GM12864 (cell line): ENCODE measurements around the gene UBXN1.
A peak's percentile ranks its signal among the peaks of the same experiment; 100 is the strongest.
"Not testable (repeated sequence)": the region's sequence is repeated elsewhere in the genome, so short reads cannot be mapped to it uniquely, and the experiment has no call there.

Experiments used
- DNase-seq: peaks from one replicate; pipeline ENCODE4 v3.0.0-alpha.2; 2011; ENCODE audit warnings: low read depth
- H3K4me3 ChIP-seq: 2 replicates; pipeline ENCODE4 v1.5.1; 2011; ENCODE audit warnings: mild to moderate bottlenecking, low read depth, low read length, control low read depth
- TF ChIP-seq, protein P1 (sequence below): IDR thresholded peaks from 2 replicates; pipeline ENCODE4 v1.5.1; 2011; ENCODE audit warnings: low read depth, mild to moderate bottlenecking, moderate library complexity, low read length, control low read depth, inconsistent platforms; ENCODE audit errors: missing control alignments

Gene UBXN1

DNA sequence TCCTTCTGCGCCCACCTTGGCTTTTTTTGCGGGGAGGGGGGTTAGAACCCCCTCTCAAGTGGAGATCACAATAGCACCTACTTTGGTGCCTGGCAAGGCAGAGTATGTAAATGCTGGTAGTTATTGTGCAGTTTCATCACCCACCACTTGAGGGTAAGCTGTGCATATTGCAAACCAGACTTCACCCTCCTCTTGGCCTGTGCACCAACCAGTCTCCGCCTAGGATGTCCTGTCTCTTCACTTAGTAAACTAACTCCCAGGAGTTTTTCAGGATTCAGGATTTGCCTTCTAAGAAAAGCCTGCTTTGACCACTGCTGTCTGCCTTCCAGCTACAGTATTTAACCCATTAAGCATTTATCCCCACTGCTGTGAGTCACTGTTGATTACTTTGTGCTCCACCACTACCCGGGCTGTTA lies 2.0 kb upstream of the UBXN1 start:
- DNase-seq: peak; percentile 53
- TF ChIP-seq, protein P1, sequence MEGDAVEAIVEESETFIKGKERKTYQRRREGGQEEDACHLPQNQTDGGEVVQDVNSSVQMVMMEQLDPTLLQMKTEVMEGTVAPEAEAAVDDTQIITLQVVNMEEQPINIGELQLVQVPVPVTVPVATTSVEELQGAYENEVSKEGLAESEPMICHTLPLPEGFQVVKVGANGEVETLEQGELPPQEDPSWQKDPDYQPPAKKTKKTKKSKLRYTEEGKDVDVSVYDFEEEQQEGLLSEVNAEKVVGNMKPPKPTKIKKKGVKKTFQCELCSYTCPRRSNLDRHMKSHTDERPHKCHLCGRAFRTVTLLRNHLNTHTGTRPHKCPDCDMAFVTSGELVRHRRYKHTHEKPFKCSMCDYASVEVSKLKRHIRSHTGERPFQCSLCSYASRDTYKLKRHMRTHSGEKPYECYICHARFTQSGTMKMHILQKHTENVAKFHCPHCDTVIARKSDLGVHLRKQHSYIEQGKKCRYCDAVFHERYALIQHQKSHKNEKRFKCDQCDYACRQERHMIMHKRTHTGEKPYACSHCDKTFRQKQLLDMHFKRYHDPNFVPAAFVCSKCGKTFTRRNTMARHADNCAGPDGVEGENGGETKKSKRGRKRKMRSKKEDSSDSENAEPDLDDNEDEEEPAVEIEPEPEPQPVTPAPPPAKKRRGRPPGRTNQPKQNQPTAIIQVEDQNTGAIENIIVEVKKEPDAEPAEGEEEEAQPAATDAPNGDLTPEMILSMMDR: peak; percentile 73
- H3K4me3 ChIP-seq: no peak overlapping the region

DNA sequence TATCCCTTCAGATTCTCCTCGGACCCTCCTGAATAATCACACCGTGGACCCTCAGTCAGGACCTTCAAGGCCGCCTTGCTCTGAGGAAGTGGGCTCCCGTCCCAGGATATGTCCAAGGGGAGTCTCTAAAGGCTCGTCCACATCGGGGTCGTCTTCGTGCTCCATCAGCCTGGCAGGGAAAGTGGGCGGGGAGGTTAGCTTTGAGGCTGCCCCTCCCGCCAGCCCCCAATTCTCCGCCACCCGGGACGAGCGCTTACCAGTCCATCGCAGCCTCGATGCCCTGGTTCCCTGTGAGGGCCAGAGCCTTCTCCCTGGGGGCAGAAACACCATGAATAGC lies 472 bp downstream of the UBXN1 start:
- no peak for DNase-seq
- H3K4me3 ChIP-seq: peak overlapping the region; percentile 79
- TF ChIP-seq, protein P1: no peak

DNA sequence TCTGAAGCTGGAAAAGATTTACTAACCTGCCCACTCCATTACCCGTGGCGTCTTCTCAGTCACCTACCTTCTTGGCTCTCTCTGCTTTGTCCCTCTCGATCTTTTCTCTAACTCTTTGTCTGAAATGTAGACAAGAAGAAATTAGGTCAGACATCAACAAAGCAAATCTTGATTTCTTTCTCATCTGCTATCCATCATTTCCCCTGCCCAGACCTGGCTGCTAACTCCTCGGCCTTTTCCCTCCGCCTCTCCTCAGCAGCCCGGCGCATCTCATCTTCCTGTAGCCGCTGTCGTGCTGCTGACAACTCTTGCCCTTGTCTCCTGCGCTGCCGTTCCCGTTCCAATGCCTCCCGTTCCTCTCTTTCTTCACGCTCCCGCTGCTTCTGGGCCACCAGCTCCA lies 1.2 kb downstream of the UBXN1 start:
- TF ChIP-seq, protein P1: no peak
- peak overlapping the region; percentile 79; the same call in 1 of the 2 replicates for H3K4me3 ChIP-seq

DNA sequence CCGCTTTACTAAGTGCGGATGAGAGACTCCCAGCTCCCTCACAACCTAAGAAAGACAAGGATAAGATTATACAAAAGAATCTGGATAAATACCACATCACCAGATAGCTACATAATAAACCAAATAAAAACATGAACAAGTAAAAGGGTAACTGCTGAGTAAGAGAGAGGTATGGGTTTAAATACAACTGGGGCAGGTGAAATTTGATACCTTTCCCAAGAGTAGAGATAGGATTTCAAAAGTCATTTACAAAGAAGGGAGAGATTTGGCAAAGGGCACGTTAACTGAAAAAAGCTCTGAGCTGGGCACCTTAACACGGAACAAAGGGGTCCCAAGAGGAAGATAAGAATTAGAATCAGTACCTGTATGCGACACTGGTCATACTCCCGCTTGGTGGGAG lies 1.7 kb downstream of the UBXN1 start:
- no peak overlapping the region for H3K4me3 ChIP-seq
- TF ChIP-seq, protein P1: no peak
- no peak for DNase-seq

More for the DNA sequence above, 1.2 kb downstream of the UBXN1 start:
- DNase-seq: no peak

DNA sequence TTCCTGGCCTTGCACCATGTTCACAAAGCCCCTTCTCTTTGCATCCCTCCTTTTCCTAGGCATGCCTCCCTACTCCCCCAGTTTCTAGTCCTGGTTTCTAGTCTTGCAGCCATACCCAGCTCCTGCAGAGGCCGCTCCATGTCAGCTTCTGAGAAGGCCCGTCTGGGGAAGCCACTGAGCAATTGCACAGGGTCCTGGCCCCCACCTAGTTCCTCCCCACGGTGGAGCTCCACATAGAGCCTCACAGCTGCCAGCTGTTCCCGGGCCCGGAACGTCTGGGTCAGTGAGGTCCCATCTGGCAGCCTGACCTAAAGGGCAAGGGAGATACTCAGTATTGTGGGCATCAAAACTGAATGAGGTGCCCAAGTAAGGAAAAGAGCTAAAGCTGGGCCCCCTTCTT lies 2.2 kb downstream of the UBXN1 start:
- TF ChIP-seq, protein P1: no peak
- DNase-seq: no peak
- no peak overlapping the region for H3K4me3 ChIP-seq

DNA sequence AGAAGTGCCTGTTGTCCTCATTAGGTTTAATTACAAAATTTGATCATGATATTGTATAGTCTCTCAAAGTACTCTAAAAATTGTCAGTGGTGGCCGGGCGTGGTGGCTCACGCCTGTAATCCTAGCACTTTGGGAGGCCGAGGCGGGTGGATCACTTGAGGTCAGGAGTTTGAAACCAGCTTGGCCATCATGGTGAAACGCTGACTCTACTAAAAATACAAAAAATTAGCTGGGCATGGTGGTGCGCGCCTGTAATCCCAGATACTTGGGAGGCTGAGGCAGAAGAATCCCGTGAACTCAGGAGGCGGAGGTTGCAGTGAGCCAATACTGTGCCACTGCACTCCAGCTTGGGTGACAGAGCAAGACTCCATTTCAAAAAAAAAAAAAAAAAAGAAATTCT lies 3.5 kb downstream of the UBXN1 start:
- not testable (repeated sequence) for H3K4me3 ChIP-seq, DNase-seq

DNA sequence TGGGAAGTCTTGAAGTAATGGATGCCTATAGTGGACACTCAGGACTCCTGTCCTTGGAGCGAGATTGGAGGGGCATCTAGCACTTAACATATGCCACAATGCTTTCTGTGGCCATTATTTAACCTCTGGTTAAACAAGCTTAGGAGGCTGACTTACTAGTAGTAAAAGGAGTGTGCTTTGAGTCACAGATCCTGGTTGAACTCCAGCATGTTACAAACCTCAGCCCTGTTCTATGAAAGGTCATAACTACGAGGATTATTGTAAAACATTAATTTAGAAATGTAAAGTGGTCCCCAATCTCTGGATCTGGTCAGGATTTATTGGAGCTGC lies 5.7 kb downstream of the UBXN1 start:
- TF ChIP-seq, protein P1: no peak
- no peak for DNase-seq
- no peak overlapping the region for H3K4me3 ChIP-seq

DNA sequence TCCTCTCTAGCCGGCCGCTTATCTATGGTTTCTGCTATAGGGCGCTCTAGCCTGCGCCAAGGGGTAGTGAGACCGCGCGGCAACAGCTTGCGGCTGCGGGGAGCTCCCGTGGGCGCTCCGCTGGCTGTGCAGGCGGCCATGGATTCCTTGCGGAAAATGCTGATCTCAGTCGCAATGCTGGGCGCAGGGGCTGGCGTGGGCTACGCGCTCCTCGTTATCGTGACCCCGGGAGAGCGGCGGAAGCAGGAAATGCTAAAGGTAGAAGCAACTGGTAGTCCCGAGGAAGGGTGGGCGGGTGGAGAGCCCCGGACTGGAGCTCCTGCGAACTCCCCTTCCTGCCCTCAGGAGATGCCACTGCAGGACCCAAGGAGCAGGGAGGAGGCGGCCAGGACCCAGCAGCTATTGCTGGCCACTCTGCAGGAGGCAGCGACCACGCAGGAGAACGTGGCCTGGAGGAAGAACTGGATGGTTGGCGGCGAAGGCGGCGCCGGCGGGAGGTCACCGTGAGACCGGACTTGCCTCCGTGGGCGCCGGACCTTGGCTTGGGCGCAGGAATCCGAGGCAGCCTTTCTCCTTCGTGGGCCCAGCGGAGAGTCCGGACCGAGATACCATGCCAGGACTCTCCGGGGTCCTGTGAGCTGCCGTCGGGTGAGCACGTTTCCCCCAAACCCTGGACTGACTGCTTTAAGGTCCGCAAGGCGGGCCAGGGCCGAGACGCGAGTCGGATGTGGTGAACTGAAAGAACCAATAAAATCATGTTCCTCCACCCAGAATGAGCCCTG lies 7.1 kb downstream of the UBXN1 start, which contains the start of the genes LBHD1 and UQCC3:
LBHD1 (minus strand) TSS at position 660 of the 782 bp plus-strand sequence. CDS start 2,236 bp downstream, outside the sequence.
UQCC3 (plus strand) TSS at position 66 of the 782 bp plus-strand sequence; CDS start at position 139, 73 bp downstream.
- DNase-seq: peak; percentile 76
- TF ChIP-seq, protein P1: no peak
- H3K4me3 ChIP-seq: peak within 1 kb of the TSS; percentile 88
